IMR-90 (cell line): Measurements from ENCODE around the gene PTK7. TPM values are rescaled to one million over a fixed set of nuclear protein-coding genes. Genes with fewer than 3 reads are reported as not detected.

ENCODE experiments used
- ATAC-seq: fragments of 200-7000 bp; cut with Tn5 transposase; 2 replicates; pipeline ENCODE4 v1.9.1; 2020; ENCODE audit warnings: low read depth, mild to moderate bottlenecking, moderate library complexity
- BruUV-seq: library from RNA; stranded (reverse); fragments of 400-500 nt; replicated peaks from 2 replicates; lab custom pipeline; 2021; lab: Mats Ljungman, UMichigan
- CTCF ChIA-PET: fragments of 300-600 bp; formaldehyde crosslinking; extraction: SDS; loops from one replicate; lab custom pipeline; 2021; ENCODE audit warnings: antibody characterized with exemption; lab: Yijun Ruan, JAX
- POLR2A ChIA-PET: fragments of 300-600 bp; sonication (Branson Sonifier 250); formaldehyde crosslinking; loops from one replicate; lab custom pipeline; 2022; ENCODE audit warnings: antibody characterized with exemption; ENCODE audit not compliant: unreplicated experiment; lab: Charles Lee
- DNase-seq: peaks from one replicate; pipeline ENCODE4 v3.0.0; 2013
- H2AFZ ChIP-seq: replicated peaks from 2 replicates; pipeline ENCODE3; 2013; ENCODE audit warnings: low read length, mild to moderate bottlenecking; ENCODE audit not compliant: poor library complexity
- H2AK5ac ChIP-seq: 2 replicates; pipeline ENCODE4 v1.6.1; 2013; ENCODE audit warnings: low read depth, low read length, inconsistent platforms
- H2AK9ac ChIP-seq: replicated peaks from 2 replicates; pipeline ENCODE3; 2013; ENCODE audit warnings: mild to moderate bottlenecking, low read depth, low read length, moderate library complexity; ENCODE audit not compliant: poor library complexity
- H2BK120ac ChIP-seq: 2 replicates; pipeline ENCODE4 v1.6.1; 2013; ENCODE audit warnings: low read depth, low read length, inconsistent platforms
- H2BK15ac ChIP-seq: 3 replicates; pipeline ENCODE4 v1.6.1; 2013; ENCODE audit warnings: low read depth, low read length, inconsistent platforms
- H2BK20ac ChIP-seq: 2 replicates; pipeline ENCODE4 v1.6.1; 2013; ENCODE audit warnings: low read depth, mild to moderate bottlenecking, inconsistent platforms, low read length, moderate library complexity
- H2BK5ac ChIP-seq: 2 replicates; pipeline ENCODE4 v1.6.1; 2013; ENCODE audit warnings: mild to moderate bottlenecking, low read depth, low read length, inconsistent platforms; ENCODE audit not compliant: poor library complexity, severe bottlenecking
- H3K14ac ChIP-seq: replicated peaks from 2 replicates; pipeline ENCODE4 v1.6.1; 2013; ENCODE audit warnings: low read depth, low read length, inconsistent platforms
- H3K18ac ChIP-seq: 2 replicates; pipeline ENCODE4 v1.6.1; 2013; ENCODE audit warnings: low read depth, low read length, control low read depth
- H3K23ac ChIP-seq: 2 replicates; pipeline ENCODE4 v1.6.1; 2013; ENCODE audit warnings: low read depth, low read length, inconsistent platforms
- H3K27ac ChIP-seq: 2 replicates; pipeline ENCODE4 v1.5.1; 2013; ENCODE audit warnings: mild to moderate bottlenecking, control low read depth, low read length; ENCODE audit not compliant: insufficient read depth
- H3K27me3 ChIP-seq: 2 replicates; pipeline ENCODE4 v1.6.1; 2013; ENCODE audit warnings: low read length; ENCODE audit not compliant: control insufficient read depth, insufficient read depth
- H3K36me3 ChIP-seq: 2 replicates; pipeline ENCODE4 v1.6.1; 2013; ENCODE audit warnings: low read length, mixed read lengths; ENCODE audit not compliant: control insufficient read depth, insufficient read depth
- H3K4ac ChIP-seq: 2 replicates; pipeline ENCODE4 v1.6.1; 2013; ENCODE audit warnings: low read depth, low read length, inconsistent platforms
- H3K4me1 ChIP-seq: 2 replicates; pipeline ENCODE4 v1.6.1; 2013; ENCODE audit warnings: low read length, mixed read lengths; ENCODE audit not compliant: control insufficient read depth, insufficient read depth
- H3K4me2 ChIP-seq: 2 replicates; pipeline ENCODE4 v1.6.1; 2013; ENCODE audit warnings: low read depth, mild to moderate bottlenecking, control low read depth, low read length, moderate library complexity
- H3K4me3 ChIP-seq: 2 replicates; pipeline ENCODE4 v1.5.1; 2013; ENCODE audit warnings: low read depth, mild to moderate bottlenecking, control low read depth, low read length, moderate library complexity; ENCODE audit not compliant: insufficient read depth
- H3K56ac ChIP-seq: 2 replicates; pipeline ENCODE4 v1.6.1; 2013; ENCODE audit warnings: low read length, inconsistent platforms; ENCODE audit not compliant: insufficient read depth; ENCODE audit errors: extremely low read depth
- H3K79me1 ChIP-seq, 2 experiments: 2 replicates each; pipeline ENCODE4 v1.6.1; 2013; ENCODE audit warnings: low read length in 2 of 2, inconsistent platforms in 1 of 2, low read depth in 1 of 2
- H3K9ac ChIP-seq: 2 replicates; pipeline ENCODE4 v1.6.1; 2013; ENCODE audit warnings: low read depth, low read length, control low read depth
- H3K9me1 ChIP-seq: 2 replicates; pipeline ENCODE4 v1.6.1; 2013; ENCODE audit warnings: low read length, inconsistent platforms; ENCODE audit not compliant: insufficient read depth
- H3K9me3 ChIP-seq: 2 replicates; pipeline ENCODE4 v1.6.1; 2013; ENCODE audit warnings: low read length; ENCODE audit not compliant: control insufficient read depth, insufficient read depth
- H4K20me1 ChIP-seq: 2 replicates; pipeline ENCODE4 v1.6.1; 2013; ENCODE audit warnings: low read length, inconsistent platforms; ENCODE audit not compliant: insufficient read depth
- H4K5ac ChIP-seq: 2 replicates; pipeline ENCODE4 v1.6.1; 2013; ENCODE audit warnings: mild to moderate bottlenecking, low read depth, low read length, control low read depth
- H4K8ac ChIP-seq, 2 experiments: 2 replicates each; pipeline ENCODE4 v1.6.1; 2013; ENCODE audit warnings: low read depth in 2 of 2, low read length in 2 of 2, control low read depth in 1 of 2, inconsistent platforms in 1 of 2
- H4K91ac ChIP-seq: 2 replicates; pipeline ENCODE4 v1.6.1; 2013; ENCODE audit warnings: low read depth, low read length, inconsistent platforms; ENCODE audit not compliant: insufficient read depth
- BHLHE40 ChIP-seq: fragments of 150-350 bp; IDR thresholded peaks from 2 replicates; pipeline ENCODE4 v1.6.1; 2016; ENCODE audit warnings: mild to moderate bottlenecking, low read depth, low read length
- CEBPB ChIP-seq: IDR thresholded peaks from 2 replicates; pipeline ENCODE4 v1.6.1; 2012; ENCODE audit warnings: low read depth, low read length, improper control_type of control experiment
- CHD1 ChIP-seq: IDR thresholded peaks from 2 replicates; pipeline ENCODE4 v1.6.1; 2012; ENCODE audit warnings: low read depth, low read length, improper control_type of control experiment
- CTCF ChIP-seq: conservative IDR thresholded peaks from 2 replicates; pipeline ENCODE4 v1.5.1; 2012; ENCODE audit warnings: mild to moderate bottlenecking, low read depth, low read length, improper control_type of control experiment
- FOS ChIP-seq: fragments of 150-350 bp; IDR thresholded peaks from 2 replicates; pipeline ENCODE4 v1.6.1; 2016; ENCODE audit warnings: low read depth, low read length
- MAFK ChIP-seq: IDR thresholded peaks from 2 replicates; pipeline ENCODE4 v1.6.1; 2012; ENCODE audit warnings: low read depth, low read length, improper control_type of control experiment
- MAZ ChIP-seq: IDR thresholded peaks from 2 replicates; pipeline ENCODE4 v1.6.1; 2012; ENCODE audit warnings: low read depth, mild to moderate bottlenecking, low read length, improper control_type of control experiment, moderate library complexity, borderline replicate concordance
- MXI1 ChIP-seq: IDR thresholded peaks from 2 replicates; pipeline ENCODE4 v1.6.1; 2012; ENCODE audit warnings: low read depth, mild to moderate bottlenecking, low read length, moderate library complexity, borderline replicate concordance
- NFE2L2 ChIP-seq: fragments of 150-350 bp; IDR thresholded peaks from 2 replicates; pipeline ENCODE4 v1.6.1; 2016; ENCODE audit warnings: low read depth, mild to moderate bottlenecking, low read length
- POLR2A ChIP-seq: IDR thresholded peaks from 2 replicates; pipeline ENCODE4 v1.6.1; 2012; ENCODE audit warnings: mild to moderate bottlenecking, low read depth, low read length
- RAD21 ChIP-seq: IDR thresholded peaks from 2 replicates; pipeline ENCODE4 v1.6.1; 2012; ENCODE audit warnings: low read length, improper control_type of control experiment
- RCOR1 ChIP-seq: IDR thresholded peaks from 2 replicates; pipeline ENCODE4 v1.6.1; 2012; ENCODE audit warnings: mild to moderate bottlenecking, low read length, improper control_type of control experiment; ENCODE audit not compliant: insufficient replicate concordance
- RFX5 ChIP-seq: IDR thresholded peaks from 2 replicates; pipeline ENCODE4 v1.8.0; 2012; ENCODE audit warnings: low read depth, mild to moderate bottlenecking, low read length, moderate library complexity
- SMC3 ChIP-seq: fragments of 150-350 bp; IDR thresholded peaks from 2 replicates; pipeline ENCODE4 v1.6.1; 2016; ENCODE audit warnings: low read depth, mild to moderate bottlenecking, antibody characterized with exemption, low read length, moderate library complexity
- USF2 ChIP-seq: fragments of 150-350 bp; IDR thresholded peaks from 2 replicates; pipeline ENCODE4 v1.6.1; 2017; ENCODE audit warnings: mild to moderate bottlenecking, antibody characterized with exemption, low read length, low read depth
- WGBS, 2 experiments: methylation state at CpG; one replicate each; pipeline versions ENCODE4 v1.1.5 to v1.1.7; 2013; ENCODE audit warnings: missing lambda C conversion rate in 2 of 2; ENCODE audit not compliant: insufficient read length in 1 of 2; ENCODE audit errors: extremely low coverage in 2 of 2; 5-methylcytosine and 5-hydroxymethylcytosine counted together
- dilution Hi-C: fragments of 300-500 bp; cut with HindIII; formaldehyde crosslinking; loops from one replicate; pipeline ENCODE4 v1.14.3; 2018; ENCODE audit warnings: low sequenced_read_pairs; ENCODE audit not compliant: unreplicated experiment
- in situ Hi-C: fragments of 300-500 bp; cut with MboI; formaldehyde crosslinking; loops from 3 replicates; pipeline ENCODE4 v1.14.3; 2019; ENCODE audit warnings: low sequenced_read_pairs, inconsistent platforms, mixed read lengths
- intact Hi-C: fragments of 100-400 bp; cut with micrococcal nuclease; formaldehyde crosslinking; loops from 2 replicates; pipeline ENCODE4 v1.10.0; 2022
- polyA plus RNA-seq, 3 experiments: library from polyadenylated mRNA; depleted of rRNA; stranded (reverse); fragments of >200 nt; gene quantifications; 2 replicates each; pipeline ENCODE4 v1.2.3, GENCODE V29; 2012; ENCODE audit warnings: low replicate concordance in 1 of 3
- total RNA-seq: library from RNA; depleted of rRNA; stranded (reverse); fragments of >200 nt; gene quantifications from 2 replicates; pipeline ENCODE4 v1.2.3, GENCODE V29; 2012
- TF ChIP-seq, protein P1 (sequence below): fragments of 150-350 bp; IDR thresholded peaks from 2 replicates; pipeline ENCODE4 v1.6.1; 2016; ENCODE audit warnings: low read depth, mild to moderate bottlenecking, low read length, moderate library complexity, borderline replicate concordance

Gene PTK7
- total and polyA plus RNA-seq, 2 of the 4 experiments (the other 2 are of a cell fraction), result 47.1 to 142 TPM

DNA sequence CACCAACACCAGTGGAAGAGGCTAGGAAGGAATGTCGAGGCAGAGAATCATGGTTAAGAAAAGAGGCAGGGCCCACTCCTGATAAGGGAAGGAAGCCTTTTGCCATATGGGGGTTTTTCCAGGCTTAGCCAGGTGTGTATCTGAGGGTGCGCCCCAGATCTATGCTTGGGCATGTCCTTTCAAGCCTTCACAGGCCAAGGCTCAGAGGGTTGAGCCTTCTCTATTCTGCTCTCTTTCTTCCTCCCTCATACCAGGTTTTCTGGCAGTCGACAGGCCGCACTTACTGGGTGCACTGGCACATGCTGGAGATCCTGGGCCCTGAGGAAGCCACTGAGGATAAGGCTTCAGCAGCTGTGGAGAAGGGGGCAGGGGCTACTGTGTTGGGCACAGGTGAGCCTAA lies 110.6 kb downstream of the PTK7 start:
- H3K79me1 ChIP-seq, result peaks cover 10 to 24% of the 10 kb centered on the region in 2 experiments
- no peak overlapping the region for H3K4ac ChIP-seq
- no peak overlapping the region for H3K27ac ChIP-seq
- H3K36me3 ChIP-seq, result peaks cover 38% of the 10 kb centered on the region
- BruUV-seq, result no TSS peak
- H2BK5ac ChIP-seq, result no peak overlapping the region
- dilution Hi-C loops (no loop called here), in situ Hi-C loops (no loop called here), intact Hi-C loops (no loop called here)
- H2AK9ac ChIP-seq, result no peak overlapping the region
- H3K9me1 ChIP-seq, result no peaks in the 10 kb centered on the region; the same call in 1 of the 2 replicates
- no peak overlapping the region for H2BK120ac ChIP-seq
- H4K8ac ChIP-seq, result no peak overlapping the region
- H3K4me1 ChIP-seq, result peaks cover under 1% of the 10 kb centered on the region
- H3K27me3 ChIP-seq, result no peaks in the 10 kb centered on the region
- no peak overlapping the region for H4K5ac ChIP-seq
- H2BK15ac ChIP-seq, result no peak overlapping the region
- no peaks in the 10 kb centered on the region for H3K9me3 ChIP-seq
- CTCF ChIA-PET, result no interaction called here
- H2BK20ac ChIP-seq, result no peak overlapping the region
- H2AFZ ChIP-seq, result no peak overlapping the region
- WGBS, 2 experiments, result no CpG with 5 or more reads among the region's 4 CpGs
- TF ChIP-seq MAFK, result no peak
- no peak for TF ChIP-seq FOS
- TF ChIP-seq CEBPB, result no peak
- no peak for TF ChIP-seq RFX5
- no peak for TF ChIP-seq CTCF
- TF ChIP-seq BHLHE40, result no peak
- TF ChIP-seq MAZ, result no peak
- TF ChIP-seq RAD21, result no peak
- TF ChIP-seq POLR2A, result no peak
- TF ChIP-seq SMC3, result no peak
- TF ChIP-seq CHD1, result no peak
- no peak for TF ChIP-seq NFE2L2
- TF ChIP-seq, protein P1, sequence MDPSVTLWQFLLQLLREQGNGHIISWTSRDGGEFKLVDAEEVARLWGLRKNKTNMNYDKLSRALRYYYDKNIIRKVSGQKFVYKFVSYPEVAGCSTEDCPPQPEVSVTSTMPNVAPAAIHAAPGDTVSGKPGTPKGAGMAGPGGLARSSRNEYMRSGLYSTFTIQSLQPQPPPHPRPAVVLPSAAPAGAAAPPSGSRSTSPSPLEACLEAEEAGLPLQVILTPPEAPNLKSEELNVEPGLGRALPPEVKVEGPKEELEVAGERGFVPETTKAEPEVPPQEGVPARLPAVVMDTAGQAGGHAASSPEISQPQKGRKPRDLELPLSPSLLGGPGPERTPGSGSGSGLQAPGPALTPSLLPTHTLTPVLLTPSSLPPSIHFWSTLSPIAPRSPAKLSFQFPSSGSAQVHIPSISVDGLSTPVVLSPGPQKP, result no peak
- no peak for TF ChIP-seq USF2
- no peak for TF ChIP-seq RCOR1
- TF ChIP-seq MXI1, result no peak
- H3K14ac ChIP-seq, result no peak overlapping the region
- H3K56ac ChIP-seq, result no peak overlapping the region
- H3K4me3 ChIP-seq, result no peak overlapping the region
- H4K20me1 ChIP-seq, result no peaks in the 10 kb centered on the region
- H3K4me2 ChIP-seq, result no peak overlapping the region
- no peak overlapping the region for H4K91ac ChIP-seq
- no peak overlapping the region for H3K23ac ChIP-seq
- DNase-seq, result no peak
- H2AK5ac ChIP-seq, result no peak overlapping the region
- no peak overlapping the region for H3K18ac ChIP-seq
- ATAC-seq, result no peak
- POLR2A ChIA-PET, result no interaction called here
- H3K9ac ChIP-seq, result no peak overlapping the region
